Endothelial cell of umbilical vein (primary cell): ENCODE data around the gene DAAM1. TPM values are rescaled to one million over a fixed set of nuclear protein-coding genes. Genes with fewer than 3 reads are reported as not detected.

Source experiments
- BruUV-seq: library from RNA; stranded (reverse); fragments of 400-500 nt; replicated peaks from 2 replicates; lab custom pipeline; 2021; lab: Mats Ljungman, UMichigan
- CTCF ChIA-PET: fragments of 300-600, 350-600 bp; sonication (Branson Sonifier 250); formaldehyde crosslinking; loops from one replicate; lab custom pipeline; 2021; ENCODE audit warnings: antibody characterized with exemption, inconsistent platforms; lab: Charles Lee
- POLR2A ChIA-PET: fragments of 300-600, 350-600 bp; sonication (Branson Sonifier 250); formaldehyde crosslinking; loops from one replicate; lab custom pipeline; 2021; ENCODE audit warnings: antibody characterized with exemption, inconsistent platforms; lab: Charles Lee
- DNase-seq: peaks from one replicate; pipeline ENCODE4 v3.0.0-alpha.2; 2011; ENCODE audit warnings: low read depth, low spot score
- FAIRE-seq: peaks from 2 replicates; lab custom pipeline; 2011; peaks lifted over from hg19 to GRCh38; lab: Jason Lieb, UNC
- H2AFZ ChIP-seq: 2 replicates; pipeline ENCODE4 v1.6.0; 2012; ENCODE audit warnings: low read depth, low read length, control low read depth, inconsistent platforms
- H3K27ac ChIP-seq: 2 replicates; pipeline ENCODE4 v1.5.1; 2011; ENCODE audit warnings: low read depth, mild to moderate bottlenecking, control low read depth, low read length, moderate library complexity; ENCODE audit not compliant: insufficient read depth
- H3K27me3 ChIP-seq, 2 experiments: 2 replicates each; pipeline versions ENCODE4 v1.6.0 to v1.6.1; 2011; ENCODE audit warnings: low read length in 2 of 2, mixed read lengths in 1 of 2; ENCODE audit not compliant: control insufficient read depth in 2 of 2, insufficient read depth in 2 of 2
- H3K36me3 ChIP-seq, 2 experiments: 2 replicates in 1 of 2; 3 replicates in 1 of 2; pipeline ENCODE4 v1.5.1; 2011; ENCODE audit warnings: low read length in 2 of 2, mild to moderate bottlenecking in 1 of 2, moderate library complexity in 1 of 2; ENCODE audit not compliant: control insufficient read depth in 2 of 2, insufficient read depth in 2 of 2; ENCODE audit errors: extremely low read depth in 1 of 2
- H3K4me1 ChIP-seq: 3 replicates; pipeline ENCODE4 v1.5.1; 2011; ENCODE audit warnings: mild to moderate bottlenecking, low read length; ENCODE audit not compliant: control insufficient read depth, insufficient read depth; ENCODE audit errors: extremely low read depth
- H3K4me2 ChIP-seq: 2 replicates; pipeline ENCODE4 v1.6.1; 2011; ENCODE audit warnings: low read length, control low read depth, mixed read lengths; ENCODE audit not compliant: insufficient read depth
- H3K4me3 ChIP-seq, 3 experiments: fragments of 200-600 bp in 1 of 3; sonication (generic), shearing (Covaris generic) in 1 of 3; replicated peaks in 1 of 3; 2 replicates each; pipeline ENCODE4 v1.5.1; 2011 to 2016; ENCODE audit warnings: control low read depth in 3 of 3, low read length in 3 of 3, mild to moderate bottlenecking in 2 of 3, inconsistent platforms in 1 of 3, low read depth in 1 of 3, moderate library complexity in 1 of 3; ENCODE audit not compliant: insufficient read depth in 1 of 3
- H3K79me2 ChIP-seq: 2 replicates; pipeline ENCODE4 v1.6.0; 2012; ENCODE audit warnings: low read length, inconsistent platforms; ENCODE audit not compliant: control insufficient read depth, insufficient read depth
- H3K9ac ChIP-seq: replicated peaks from 2 replicates; pipeline ENCODE3; 2011; ENCODE audit warnings: low read length, control low read depth; ENCODE audit not compliant: insufficient read depth; ENCODE audit errors: extremely low read depth
- H3K9me1 ChIP-seq: replicated peaks from 3 replicates; pipeline ENCODE4 v1.6.0; 2011; ENCODE audit warnings: mild to moderate bottlenecking, low read length; ENCODE audit not compliant: control insufficient read depth, insufficient read depth; ENCODE audit errors: extremely low read depth
- H3K9me3 ChIP-seq: replicated peaks from 2 replicates; pipeline ENCODE4 v1.5.1; 2012; ENCODE audit warnings: low read length, inconsistent platforms; ENCODE audit not compliant: control insufficient read depth, insufficient read depth
- H4K20me1 ChIP-seq: replicated peaks from 2 replicates; pipeline ENCODE3; 2011; ENCODE audit warnings: mild to moderate bottlenecking, low read length; ENCODE audit not compliant: control insufficient read depth, insufficient read depth; ENCODE audit errors: extremely low read depth
- EZH2 ChIP-seq: IDR thresholded peaks from 2 replicates; pipeline ENCODE4 v1.6.1; 2012; ENCODE audit warnings: borderline replicate concordance, low read depth, mild to moderate bottlenecking, moderate library complexity, low read length, inconsistent platforms; ENCODE audit not compliant: severe bottlenecking
- FOS ChIP-seq: IDR thresholded peaks from 2 replicates; pipeline ENCODE4 v1.6.1; 2011; ENCODE audit warnings: mild to moderate bottlenecking, low read length, moderate library complexity, borderline replicate concordance; ENCODE audit not compliant: insufficient read depth
- GATA2 ChIP-seq: IDR thresholded peaks from 2 replicates; pipeline ENCODE4 v1.7.0; 2011; ENCODE audit warnings: low read depth, mild to moderate bottlenecking, moderate library complexity, mixed read lengths, low read length; ENCODE audit not compliant: insufficient read length, insufficient read depth
- JUN ChIP-seq: IDR thresholded peaks from 2 replicates; pipeline ENCODE4 v1.6.1; 2011; ENCODE audit warnings: borderline replicate concordance, low read depth; ENCODE audit not compliant: insufficient read length, insufficient read depth
- MYC ChIP-seq: IDR thresholded peaks from one replicate; pipeline ENCODE4 v1.6.1; 2011; ENCODE audit warnings: mild to moderate bottlenecking, low read depth, low read length
- POLR2A ChIP-seq: IDR thresholded peaks from 2 replicates; pipeline ENCODE4 v1.6.1; 2012; ENCODE audit warnings: low read depth, mild to moderate bottlenecking, control low read depth, low read length
- POLR2AphosphoS5 ChIP-seq: IDR thresholded peaks from 2 replicates; pipeline ENCODE4 v1.6.1; 2012; ENCODE audit warnings: low read depth, mild to moderate bottlenecking, control low read depth, low read length, moderate library complexity; ENCODE audit not compliant: insufficient read depth
- dilution Hi-C: fragments of 300-500 bp; cut with MboI; formaldehyde crosslinking; loops from one replicate; pipeline ENCODE4 v1.15.0; 2019; ENCODE audit warnings: low sequenced_read_pairs; ENCODE audit not compliant: extremely low pct_ligation_motif_present
- intact Hi-C: fragments of 100-400 bp; cut with micrococcal nuclease; formaldehyde crosslinking; loops from one replicate; pipeline ENCODE4 v1.10.0; 2022
- polyA plus RNA-seq, 4 experiments: library from polyadenylated mRNA; depleted of rRNA in 3 of 4; stranded (reverse) in 3 of 4; unstranded in 1 of 4; fragments of >200 nt; gene quantifications; 2 replicates each; pipeline versions ENCODE4 v1.2.1 to v1.2.3, GENCODE V29; 2011 to 2012; ENCODE audit warnings: missing spikeins in 1 of 4
- total RNA-seq: library from RNA; stranded (reverse); gene quantifications from 2 replicates; pipeline ENCODE4 v1.2.3, GENCODE V29; 2021
- TF ChIP-seq, protein P1 (sequence below), 2 donors: IDR thresholded peaks; 1 replicate in 1 of 2; 2 replicates in 1 of 2; pipeline ENCODE4 v1.5.1; 2011; ENCODE audit warnings: low read length in 2 of 2, mild to moderate bottlenecking in 2 of 2, moderate library complexity in 2 of 2, control low read depth in 1 of 2, inconsistent platforms in 1 of 2, low read depth in 1 of 2; ENCODE audit not compliant: insufficient read depth in 1 of 2; ENCODE audit errors: extremely low read depth in 1 of 2
- TF ChIP-seq, protein P2 (sequence below): IDR thresholded peaks from 2 replicates; pipeline ENCODE4 v1.6.1; 2011; ENCODE audit not compliant: insufficient read depth, insufficient read length

DAAM1 gene
- total and polyA plus RNA-seq, 2 donors (not counting 3 experiments of a cell fraction or from before 2014, with no cell fraction given) = 10.2 to 25.3 TPM

DNA sequence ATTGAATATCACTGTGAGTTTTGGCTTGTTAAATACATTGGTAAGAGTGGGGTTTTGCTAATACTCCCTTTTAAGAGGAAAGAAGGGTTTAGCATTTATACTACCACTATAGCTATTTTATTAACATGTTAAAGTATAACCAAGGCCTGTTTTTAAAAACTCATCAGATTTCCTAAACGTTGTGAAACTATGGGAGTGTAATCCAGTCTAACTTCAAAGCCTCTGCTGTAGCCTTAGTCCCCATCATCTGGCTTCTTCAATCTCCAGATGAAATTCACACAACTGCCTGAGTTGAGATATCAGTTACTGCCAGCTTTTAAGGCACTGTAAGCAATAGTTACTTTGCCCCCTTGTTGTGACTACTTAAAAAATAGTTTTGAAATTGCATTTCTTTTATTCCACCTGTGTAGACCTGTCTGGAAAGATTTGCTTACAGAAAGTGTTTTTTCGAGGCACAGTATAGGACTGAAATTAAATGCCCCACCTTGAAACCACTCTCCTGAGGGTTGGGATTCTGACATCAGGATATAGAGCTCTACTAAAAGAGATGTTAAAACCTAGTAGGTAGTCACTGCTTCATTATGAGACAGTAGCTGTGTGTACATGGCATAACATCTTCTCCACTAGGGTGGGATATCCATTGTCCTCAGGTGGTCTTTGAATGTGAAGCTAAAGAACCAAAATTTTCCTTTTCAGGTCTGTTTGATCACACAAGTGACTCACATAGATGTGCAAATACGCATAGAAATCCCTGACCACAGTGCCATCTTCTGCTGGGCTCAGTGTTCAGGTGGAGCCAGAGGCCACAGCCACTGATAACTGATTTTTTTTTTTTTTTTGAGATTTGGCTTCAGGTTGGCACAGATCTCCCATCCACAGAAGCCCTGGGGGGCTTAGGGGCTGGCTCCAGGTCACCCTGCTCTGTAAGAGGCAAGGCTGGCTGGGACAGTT is 125.5 kb downstream of the DAAM1 start:
- ChIA-PET POLR2A (no interaction called here), CTCF (interaction anchor here (1.4 kb wide), 1 partner anchor 120 kb away, joined by 3 read pairs; no protein-coding TSS in a partner anchor)
- BruUV-seq = no TSS peak
- Histone ChIP-seq H3K27me3 (no peaks in the 10 kb centered on the region), H3K27ac (no peak overlapping the region), H4K20me1 (no peaks in the 10 kb centered on the region), H3K4me1 (peaks cover 10% of the 10 kb centered on the region), H2AFZ (no peak overlapping the region), H3K9me1 (no peaks in the 10 kb centered on the region), H3K36me3 (no peaks in the 10 kb centered on the region), H3K4me3 (no peak overlapping the region), H3K79me2 (no peaks in the 10 kb centered on the region), H3K9me3 (no peaks in the 10 kb centered on the region), H3K9ac (no peak overlapping the region), H3K4me2 (no peak overlapping the region)
- TF ChIP-seq JUN = no peak
- TF ChIP-seq, protein P1, sequence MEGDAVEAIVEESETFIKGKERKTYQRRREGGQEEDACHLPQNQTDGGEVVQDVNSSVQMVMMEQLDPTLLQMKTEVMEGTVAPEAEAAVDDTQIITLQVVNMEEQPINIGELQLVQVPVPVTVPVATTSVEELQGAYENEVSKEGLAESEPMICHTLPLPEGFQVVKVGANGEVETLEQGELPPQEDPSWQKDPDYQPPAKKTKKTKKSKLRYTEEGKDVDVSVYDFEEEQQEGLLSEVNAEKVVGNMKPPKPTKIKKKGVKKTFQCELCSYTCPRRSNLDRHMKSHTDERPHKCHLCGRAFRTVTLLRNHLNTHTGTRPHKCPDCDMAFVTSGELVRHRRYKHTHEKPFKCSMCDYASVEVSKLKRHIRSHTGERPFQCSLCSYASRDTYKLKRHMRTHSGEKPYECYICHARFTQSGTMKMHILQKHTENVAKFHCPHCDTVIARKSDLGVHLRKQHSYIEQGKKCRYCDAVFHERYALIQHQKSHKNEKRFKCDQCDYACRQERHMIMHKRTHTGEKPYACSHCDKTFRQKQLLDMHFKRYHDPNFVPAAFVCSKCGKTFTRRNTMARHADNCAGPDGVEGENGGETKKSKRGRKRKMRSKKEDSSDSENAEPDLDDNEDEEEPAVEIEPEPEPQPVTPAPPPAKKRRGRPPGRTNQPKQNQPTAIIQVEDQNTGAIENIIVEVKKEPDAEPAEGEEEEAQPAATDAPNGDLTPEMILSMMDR (IDR thresholded peaks at IDR 0.05; ENCODE audit: extremely low read depth in 1 of 2, insufficient read depth in 1 of 2, low read depth in 1 of 2, low read length in 2 of 2) = no peak
- TF ChIP-seq POLR2A = no peak
- TF ChIP-seq MYC = no peak
- TF ChIP-seq EZH2 = no peak
- TF ChIP-seq, protein P2, sequence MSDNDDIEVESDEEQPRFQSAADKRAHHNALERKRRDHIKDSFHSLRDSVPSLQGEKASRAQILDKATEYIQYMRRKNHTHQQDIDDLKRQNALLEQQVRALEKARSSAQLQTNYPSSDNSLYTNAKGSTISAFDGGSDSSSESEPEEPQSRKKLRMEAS = no peak
- no peak for TF ChIP-seq FOS
- no peak for TF ChIP-seq GATA2
- no peak for TF ChIP-seq POLR2AphosphoS5
- dilution Hi-C loops = no loop called here
- DNase-seq = no peak
- FAIRE-seq = no peak
- intact Hi-C loops = no loop called here
